HG03521 (cell line): ENCODE measurements around the gene LRRTM4.
"Not testable (repeated sequence)": the region's sequence is repeated elsewhere in the genome, so short reads cannot be mapped to it uniquely, and the experiment has no call there.

Experiments used
- ATAC-seq: cut with Tn5 transposase; IDR thresholded peaks from one replicate; pipeline ENCODE4 v1.9.1; 2021; ENCODE audit warnings: mild to moderate bottlenecking, moderate library complexity; ENCODE audit not compliant: unreplicated experiment

LRRTM4 gene

GRCh38 chr2:77088424-77088823, 433.8 kb downstream of the LRRTM4 start:
- not testable (repeated sequence) for ATAC-seq

- ATAC-seq = no peak
Measured at GRCh38 chr2:77087987-77088414, 434.2 kb downstream of the LRRTM4 start.

- no peak for ATAC-seq
Measured at GRCh38 chr2:77086478-77086877, 435.7 kb downstream of the LRRTM4 start.

GRCh38 chr2:77086051-77086450, 436.1 kb downstream of the LRRTM4 start:
- no peak for ATAC-seq

GRCh38 chr2:77085561-77085960, 436.6 kb downstream of the LRRTM4 start:
- ATAC-seq = no peak

GRCh38 chr2:77081597-77081996, 440.6 kb downstream of the LRRTM4 start:
- no peak for ATAC-seq

GRCh38 chr2:77064324-77064723, 457.9 kb downstream of the LRRTM4 start:
- no peak for ATAC-seq

GRCh38 chr2:77054938-77055337, 467.2 kb downstream of the LRRTM4 start:
- ATAC-seq = no peak

- ATAC-seq = no peak
Measured at GRCh38 chr2:77046339-77046738, 475.8 kb downstream of the LRRTM4 start.

- ATAC-seq = not testable (repeated sequence)
Measured at GRCh38 chr2:77045456-77045855, 476.7 kb downstream of the LRRTM4 start.

GRCh38 chr2:77034445-77034844, 487.7 kb downstream of the LRRTM4 start:
- no peak for ATAC-seq

GRCh38 chr2:77029237-77029636, 492.9 kb downstream of the LRRTM4 start:
- ATAC-seq = not testable (repeated sequence)

- ATAC-seq = no peak
Measured at GRCh38 chr2:77028032-77028600, 494.1 kb downstream of the LRRTM4 start.

- no peak for ATAC-seq
Measured at GRCh38 chr2:77025714-77026113, 496.5 kb downstream of the LRRTM4 start.

- ATAC-seq = no peak
Measured at GRCh38 chr2:77021161-77021560, 501.0 kb downstream of the LRRTM4 start.

GRCh38 chr2:77018219-77018618, 504.0 kb downstream of the LRRTM4 start:
- no peak for ATAC-seq

GRCh38 chr2:77017355-77017745, 504.8 kb downstream of the LRRTM4 start:
- ATAC-seq = no peak

GRCh38 chr2:77016443-77017354, 505.5 kb downstream of the LRRTM4 start:
- ATAC-seq = no peak

GRCh38 chr2:77013953-77014352, 508.2 kb downstream of the LRRTM4 start:
- no peak for ATAC-seq

GRCh38 chr2:77013457-77013856, 508.7 kb downstream of the LRRTM4 start:
- ATAC-seq = no peak

GRCh38 chr2:77009307-77009706, 512.9 kb downstream of the LRRTM4 start:
- ATAC-seq = no peak

- ATAC-seq = no peak
Measured at GRCh38 chr2:77008853-77009252, 513.3 kb downstream of the LRRTM4 start.
